Neural crest cell (in vitro differentiated cells): ENCODE measurements around the gene AFMID. TPM values are rescaled to one million over a fixed set of nuclear protein-coding genes. Genes with fewer than 3 reads are reported as not detected.

Experiments used
- DNase-seq: peaks from one replicate; pipeline ENCODE4 v3.0.0; 2021; ENCODE audit warnings: low read depth, mixed read lengths, low spot score
- H3K27ac Mint-ChIP-seq: one replicate; pipeline ENCODE4 v1.8.0; 2021; ENCODE audit warnings: mild to moderate bottlenecking, mixed read lengths; ENCODE audit not compliant: unreplicated experiment
- H3K27me3 Mint-ChIP-seq: 2 replicates; pipeline ENCODE4 v1.8.0; 2021; ENCODE audit warnings: low read depth, mild to moderate bottlenecking, mixed read lengths
- H3K36me3 Mint-ChIP-seq: 2 replicates; pipeline ENCODE4 v1.8.0; 2021; ENCODE audit warnings: low read depth, mild to moderate bottlenecking, mixed read lengths
- H3K4me1 Mint-ChIP-seq: 2 replicates; pipeline ENCODE4 v1.8.0; 2021; ENCODE audit warnings: mixed read lengths
- H3K4me3 Mint-ChIP-seq: one replicate; pipeline ENCODE4 v1.8.0; 2021; ENCODE audit warnings: mild to moderate bottlenecking, mixed read lengths
- H3K9me3 Mint-ChIP-seq: 2 replicates; pipeline ENCODE4 v1.8.0; 2021; ENCODE audit warnings: mixed read lengths
- CTCF ChIP-seq: fragments of 200-600 bp; sonication (generic); conservative IDR thresholded peaks from 2 replicates; pipeline ENCODE4 v1.5.0; 2021; ENCODE audit warnings: antibody characterized with exemption, mild to moderate bottlenecking
- total RNA-seq: library from RNA; stranded (reverse); gene quantifications from 2 replicates; pipeline ENCODE4 v1.2.1, GENCODE V29; 2021

Gene AFMID
- total RNA-seq, 1 donor from 2014 or later: 41.9 TPM

GRCh38 chr17:78151514-78152008 is 35.6 kb upstream of the AFMID start:
- Mint-ChIP-seq H3K27ac (no peak overlapping the region), H3K36me3 (no peaks in the 10 kb centered on the region), H3K4me3 (no peak overlapping the region), H3K27me3 (no peaks in the 10 kb centered on the region), H3K9me3 (no peaks in the 10 kb centered on the region), H3K4me1 (peaks cover 15% of the 10 kb centered on the region)
- TF ChIP-seq CTCF: no peak
- no peak for DNase-seq

GRCh38 chr17:78154903-78155811 is 32.0 kb upstream of the AFMID start:
- H3K9me3 Mint-ChIP-seq: no peaks in the 10 kb centered on the region
- no peak for TF ChIP-seq CTCF
- no peak overlapping the region for H3K4me3 Mint-ChIP-seq
- H3K27me3 Mint-ChIP-seq: no peaks in the 10 kb centered on the region
- no peak for DNase-seq
- peaks cover 8% of the 10 kb centered on the region for H3K4me1 Mint-ChIP-seq
- H3K27ac Mint-ChIP-seq: no peak overlapping the region
- no peaks in the 10 kb centered on the region for H3K36me3 Mint-ChIP-seq

GRCh38 chr17:78159575-78160158 is 27.5 kb upstream of the AFMID start:
- no peak for DNase-seq
- Mint-ChIP-seq H3K4me1 (peaks cover 3% of the 10 kb centered on the region), H3K27me3 (no peaks in the 10 kb centered on the region), H3K36me3 (no peaks in the 10 kb centered on the region), H3K4me3 (no peak overlapping the region), H3K9me3 (no peaks in the 10 kb centered on the region), H3K27ac (no peak overlapping the region)
- no peak for TF ChIP-seq CTCF

- TF ChIP-seq CTCF: no peak
- Mint-ChIP-seq H3K4me3 (no peak overlapping the region), H3K36me3 (no peaks in the 10 kb centered on the region), H3K27ac (no peak overlapping the region), H3K4me1 (no peaks in the 10 kb centered on the region), H3K27me3 (no peaks in the 10 kb centered on the region), H3K9me3 (no peaks in the 10 kb centered on the region)
- no peak for DNase-seq
Observed at GRCh38 chr17:78163881-78164747, 23.0 kb upstream of the AFMID start.
